PC-9 (cell line): ENCODE results near the gene UBE2K.

ENCODE experiments used
- EZH2 ChIP-seq: fragments of 200-600 bp; sonication (generic); IDR thresholded peaks from 2 replicates; pipeline ENCODE4 v1.8.0; 2017; ENCODE audit warnings: antibody characterized with exemption, low read depth
- TF ChIP-seq, protein P1 (sequence below): fragments of 200-600 bp; sonication (generic); conservative IDR thresholded peaks from 2 replicates; pipeline ENCODE4 v1.6.1; 2017; ENCODE audit warnings: mixed run types, antibody characterized with exemption, mild to moderate bottlenecking, moderate library complexity

DNA sequence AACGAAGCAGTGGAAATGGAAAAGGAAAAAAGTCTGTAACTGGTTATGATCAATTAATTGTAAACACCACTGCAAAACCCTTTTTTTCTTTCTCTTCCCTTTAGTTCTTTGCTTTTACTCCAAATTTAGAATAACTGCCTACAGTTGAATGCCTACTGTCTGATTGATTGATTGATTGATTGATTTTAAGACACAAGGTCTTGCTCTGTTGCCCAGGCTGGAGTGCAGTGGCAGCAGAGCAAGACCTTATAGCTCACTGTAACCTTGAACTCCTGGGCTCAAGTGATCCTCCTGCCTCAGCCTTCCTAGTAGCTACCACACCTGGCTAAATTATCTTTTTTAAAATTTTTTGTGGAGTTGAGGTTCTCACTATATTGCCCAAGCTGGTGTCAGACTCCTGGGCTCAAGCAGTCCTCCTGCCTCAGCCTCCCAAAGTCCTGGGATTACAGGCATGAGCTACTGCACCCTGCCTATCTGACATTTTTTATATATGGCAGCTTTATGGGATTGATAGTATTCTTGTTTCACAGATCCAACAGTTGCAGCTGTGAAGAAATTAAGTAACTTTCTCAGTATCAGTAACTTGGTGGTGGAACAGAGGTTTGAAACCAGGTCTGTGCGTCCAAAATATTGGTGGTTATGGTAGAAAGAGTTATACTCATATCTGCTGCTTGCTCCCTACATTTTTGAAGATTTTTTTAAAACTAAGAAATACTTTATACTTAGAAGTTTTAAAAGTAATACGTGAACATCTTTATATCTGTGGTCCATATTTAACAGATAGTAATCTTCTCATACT, 12.4 kb downstream of the UBE2K start:
- TF ChIP-seq EZH2, result no peak
- TF ChIP-seq, protein P1, sequence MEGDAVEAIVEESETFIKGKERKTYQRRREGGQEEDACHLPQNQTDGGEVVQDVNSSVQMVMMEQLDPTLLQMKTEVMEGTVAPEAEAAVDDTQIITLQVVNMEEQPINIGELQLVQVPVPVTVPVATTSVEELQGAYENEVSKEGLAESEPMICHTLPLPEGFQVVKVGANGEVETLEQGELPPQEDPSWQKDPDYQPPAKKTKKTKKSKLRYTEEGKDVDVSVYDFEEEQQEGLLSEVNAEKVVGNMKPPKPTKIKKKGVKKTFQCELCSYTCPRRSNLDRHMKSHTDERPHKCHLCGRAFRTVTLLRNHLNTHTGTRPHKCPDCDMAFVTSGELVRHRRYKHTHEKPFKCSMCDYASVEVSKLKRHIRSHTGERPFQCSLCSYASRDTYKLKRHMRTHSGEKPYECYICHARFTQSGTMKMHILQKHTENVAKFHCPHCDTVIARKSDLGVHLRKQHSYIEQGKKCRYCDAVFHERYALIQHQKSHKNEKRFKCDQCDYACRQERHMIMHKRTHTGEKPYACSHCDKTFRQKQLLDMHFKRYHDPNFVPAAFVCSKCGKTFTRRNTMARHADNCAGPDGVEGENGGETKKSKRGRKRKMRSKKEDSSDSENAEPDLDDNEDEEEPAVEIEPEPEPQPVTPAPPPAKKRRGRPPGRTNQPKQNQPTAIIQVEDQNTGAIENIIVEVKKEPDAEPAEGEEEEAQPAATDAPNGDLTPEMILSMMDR, result no peak
